GM12801 (cell line): ENCODE results near the gene CCDC116.

Source experiments
- TF ChIP-seq, protein P1 (sequence below): IDR thresholded peaks from one replicate; pipeline ENCODE4 v1.5.1; 2011; ENCODE audit warnings: control low read depth; ENCODE audit not compliant: insufficient read length; ENCODE audit errors: extremely low read depth

Gene CCDC116

DNA sequence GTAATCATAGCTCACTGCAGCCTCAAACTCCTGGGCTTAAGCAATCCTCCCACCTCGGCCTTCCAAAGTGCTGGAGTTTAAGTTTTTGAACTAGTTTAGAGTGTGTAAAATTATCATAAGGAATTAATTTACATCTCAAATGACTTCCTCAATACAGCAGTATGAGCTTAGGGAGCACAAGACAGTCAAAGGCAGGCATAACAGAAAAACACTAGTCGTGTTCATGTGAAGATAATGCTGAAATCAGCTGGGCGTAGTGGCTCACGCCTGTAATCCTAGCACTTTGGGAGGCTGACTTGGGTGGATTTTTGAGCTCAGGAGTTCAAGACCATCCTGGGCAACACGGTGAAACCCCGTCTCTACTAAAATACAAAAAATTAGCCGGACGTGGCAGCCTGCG, 28.6 kb upstream of the CCDC116 start:
- TF ChIP-seq, protein P1, sequence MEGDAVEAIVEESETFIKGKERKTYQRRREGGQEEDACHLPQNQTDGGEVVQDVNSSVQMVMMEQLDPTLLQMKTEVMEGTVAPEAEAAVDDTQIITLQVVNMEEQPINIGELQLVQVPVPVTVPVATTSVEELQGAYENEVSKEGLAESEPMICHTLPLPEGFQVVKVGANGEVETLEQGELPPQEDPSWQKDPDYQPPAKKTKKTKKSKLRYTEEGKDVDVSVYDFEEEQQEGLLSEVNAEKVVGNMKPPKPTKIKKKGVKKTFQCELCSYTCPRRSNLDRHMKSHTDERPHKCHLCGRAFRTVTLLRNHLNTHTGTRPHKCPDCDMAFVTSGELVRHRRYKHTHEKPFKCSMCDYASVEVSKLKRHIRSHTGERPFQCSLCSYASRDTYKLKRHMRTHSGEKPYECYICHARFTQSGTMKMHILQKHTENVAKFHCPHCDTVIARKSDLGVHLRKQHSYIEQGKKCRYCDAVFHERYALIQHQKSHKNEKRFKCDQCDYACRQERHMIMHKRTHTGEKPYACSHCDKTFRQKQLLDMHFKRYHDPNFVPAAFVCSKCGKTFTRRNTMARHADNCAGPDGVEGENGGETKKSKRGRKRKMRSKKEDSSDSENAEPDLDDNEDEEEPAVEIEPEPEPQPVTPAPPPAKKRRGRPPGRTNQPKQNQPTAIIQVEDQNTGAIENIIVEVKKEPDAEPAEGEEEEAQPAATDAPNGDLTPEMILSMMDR: no peak

DNA sequence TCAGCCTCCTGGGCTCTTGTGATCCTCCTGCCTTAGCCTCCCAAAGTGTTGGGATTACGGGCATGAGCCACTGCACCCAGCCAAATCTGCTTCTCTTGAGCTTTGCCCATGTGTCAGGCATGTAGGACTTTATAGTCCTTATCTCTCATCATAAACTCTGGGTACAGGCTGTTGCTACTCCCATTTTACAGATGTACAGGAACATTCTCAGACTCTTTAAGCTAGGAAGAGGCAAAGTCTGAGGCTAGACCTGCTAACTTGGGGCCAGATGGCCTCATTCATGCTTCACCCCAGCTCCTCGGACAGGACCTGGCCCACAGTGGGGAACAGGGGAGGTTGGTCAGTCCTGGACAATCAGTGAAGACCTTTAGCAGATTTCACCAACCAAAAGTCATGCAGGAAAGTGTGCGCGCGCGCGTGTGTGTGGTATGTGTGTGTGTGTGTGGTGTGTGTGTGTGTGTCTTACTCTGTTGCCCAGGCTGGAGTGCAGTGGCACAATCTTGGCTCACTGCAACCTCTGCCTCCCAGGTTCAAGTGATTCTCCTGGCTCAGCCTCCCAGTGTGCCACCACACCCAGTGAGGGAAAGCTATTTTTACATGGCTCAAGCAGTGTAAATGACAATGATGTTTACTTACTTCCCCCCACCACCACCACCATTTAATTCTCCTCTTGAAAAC, 26.5 kb upstream of the CCDC116 start:
- TF ChIP-seq, protein P1: no peak

DNA sequence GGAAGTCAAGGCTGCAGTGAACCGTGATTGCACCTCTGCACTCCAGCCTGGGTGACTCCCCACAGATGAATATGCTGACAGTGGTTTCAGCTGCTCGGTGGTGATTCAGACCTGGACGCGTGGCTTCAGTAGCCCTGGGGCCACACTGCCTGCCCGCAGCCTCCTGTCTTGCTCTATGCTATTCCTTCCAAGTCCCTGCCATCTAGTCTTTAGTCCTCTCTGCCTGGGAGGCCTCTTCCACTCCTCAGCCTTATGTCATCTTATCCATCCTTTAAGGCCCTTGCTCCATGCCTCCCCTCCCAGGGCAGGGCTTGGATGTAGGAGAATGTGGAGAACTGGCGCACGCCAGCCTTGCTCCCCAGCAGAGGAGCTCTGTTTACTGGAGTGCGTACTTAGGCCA, 25.8 kb upstream of the CCDC116 start:
- TF ChIP-seq, protein P1: no peak

DNA sequence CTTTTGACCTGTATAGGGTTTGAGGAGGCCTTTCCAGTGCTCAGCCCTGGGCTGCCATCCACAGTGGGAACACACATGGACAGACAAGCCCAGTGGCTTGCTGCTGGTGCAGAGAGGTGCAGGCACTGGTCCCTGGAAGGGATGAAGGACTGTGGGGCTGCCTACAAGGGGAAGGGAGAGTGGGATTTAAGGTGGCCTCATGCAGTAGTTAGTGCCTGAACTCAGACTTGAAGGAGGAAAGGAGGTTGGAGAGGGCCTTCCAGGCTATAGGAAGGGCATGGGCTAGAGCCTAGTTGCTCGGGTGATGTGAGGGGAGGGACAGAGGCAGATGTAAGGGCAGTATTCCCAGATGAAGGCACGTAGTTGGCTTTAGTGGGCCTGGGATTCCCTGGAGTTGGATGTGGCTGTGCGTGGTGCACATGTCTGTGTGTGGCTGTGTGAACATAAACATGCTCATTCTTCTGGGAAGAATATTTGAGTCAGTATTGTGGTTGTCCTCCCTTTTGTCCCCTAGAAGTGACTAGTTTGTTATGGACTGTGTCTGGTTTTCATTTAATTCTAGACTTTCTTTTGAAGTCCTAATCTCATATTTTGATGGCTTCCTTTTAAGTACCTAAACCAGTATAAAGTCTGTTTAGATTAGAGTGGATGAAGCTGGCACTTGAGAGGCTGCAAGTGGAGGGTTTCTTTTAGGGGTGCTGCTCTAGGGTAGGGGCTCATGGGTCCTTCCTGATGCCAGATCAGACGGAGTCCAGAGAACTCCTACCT, 21.2 kb upstream of the CCDC116 start:
- TF ChIP-seq, protein P1: no peak

DNA sequence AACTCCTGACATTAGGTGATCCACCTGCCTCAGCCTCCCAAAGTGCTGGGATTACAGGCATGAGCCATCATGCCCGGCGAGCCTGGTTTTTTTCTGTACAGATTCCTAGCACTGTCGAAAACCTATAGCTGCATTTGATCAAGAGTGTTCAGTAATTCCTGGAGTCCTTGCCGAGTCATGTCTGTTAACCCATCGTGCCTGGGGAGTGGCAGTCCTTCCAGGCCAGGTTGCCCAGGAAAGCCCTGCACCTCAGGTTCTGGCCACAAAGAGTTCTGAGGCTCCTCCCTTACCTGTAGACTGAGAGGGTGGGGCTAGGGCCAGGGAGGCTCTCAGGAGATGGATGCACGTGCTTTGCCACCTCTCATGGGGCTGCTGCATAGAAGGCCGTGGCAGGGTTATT, 19.7 kb upstream of the CCDC116 start:
- TF ChIP-seq, protein P1: no peak

DNA sequence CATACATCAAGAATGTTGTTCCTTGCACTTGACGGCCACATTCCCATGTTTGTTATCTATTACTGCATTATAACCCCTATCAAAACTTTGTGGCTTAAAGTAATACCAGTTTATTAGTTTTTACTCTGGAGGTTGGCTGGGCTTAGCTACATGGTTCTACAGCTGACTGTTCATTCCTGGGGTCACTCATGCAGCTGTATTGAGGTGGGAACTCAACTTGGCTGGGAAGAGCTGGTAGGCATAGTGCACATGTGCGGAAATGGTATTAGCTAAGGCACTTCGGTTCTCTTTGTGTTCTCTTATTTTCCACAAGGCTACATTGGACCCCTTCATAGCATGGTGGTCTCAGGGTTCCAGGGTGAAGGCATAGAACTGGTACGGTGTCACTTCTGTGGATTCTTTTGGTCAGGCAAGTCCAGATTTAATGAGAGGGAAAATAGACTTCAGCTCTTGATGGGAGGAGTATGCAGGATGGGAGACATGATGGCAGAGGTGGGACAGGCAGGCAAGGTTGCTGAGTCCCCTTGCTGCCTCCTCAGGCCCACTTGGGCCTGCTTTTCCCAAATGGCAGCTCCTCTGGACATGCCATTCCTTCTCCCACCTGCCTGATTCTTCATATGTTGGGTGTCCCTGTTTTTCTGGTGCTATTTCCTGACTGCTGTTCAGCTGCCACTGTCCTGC, 18.9 kb upstream of the CCDC116 start:
- TF ChIP-seq, protein P1: no peak

DNA sequence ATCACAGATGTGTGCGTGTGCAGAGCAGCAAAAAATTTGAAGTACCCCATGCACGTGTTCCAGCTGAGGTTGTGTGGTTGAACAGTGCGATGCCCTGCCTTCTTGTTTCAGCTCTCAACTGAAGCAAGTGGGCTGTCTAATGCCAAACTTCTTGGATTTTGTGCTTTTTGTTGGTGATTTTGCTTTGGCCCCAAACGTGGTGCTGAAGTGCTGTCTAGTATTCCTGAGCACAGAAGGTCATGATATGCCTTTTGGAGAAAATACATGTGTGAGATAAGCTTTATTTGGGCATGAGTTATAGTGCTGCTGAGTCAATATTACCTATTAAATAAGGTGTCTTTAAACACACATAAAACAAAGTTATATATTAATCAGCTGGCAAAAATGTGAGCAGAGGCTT, 16.8 kb upstream of the CCDC116 start:
- TF ChIP-seq, protein P1: no peak
